ENCODE results near the gene ZMPSTE24.
A peak's percentile ranks its signal among the peaks of the same experiment; 100 is the strongest.
"Not testable (repeated sequence)": the region's sequence is repeated elsewhere in the genome, so short reads cannot be mapped to it uniquely, and the experiment has no call there.

ZMPSTE24 gene

GRCh38 chr1:40332695-40333094, 74.7 kb downstream of the ZMPSTE24 start:
- DNase-seq = no peak

GRCh38 chr1:40337443-40337842, 79.4 kb downstream of the ZMPSTE24 start:
- no peak for DNase-seq

GRCh38 chr1:40338745-40339419, 80.8 kb downstream of the ZMPSTE24 start:
- DNase-seq = peak; percentile 92

- no peak for DNase-seq
These were observed 81.6 kb downstream of the ZMPSTE24 start for GRCh38 chr1:40339420-40340323.

- no peak for DNase-seq
These were observed 83.7 kb downstream of the ZMPSTE24 start for GRCh38 chr1:40341491-40342380.

- not testable (repeated sequence) for DNase-seq
These were observed 84.3 kb downstream of the ZMPSTE24 start for GRCh38 chr1:40342381-40342717.
